SK-N-SH (cell line): ENCODE results near the gene ZMAT2.

Experiments used
- CTCF ChIP-seq: fragments of 200-600 bp; sonication (generic); IDR thresholded peaks from 2 replicates; pipeline ENCODE4 v1.6.1; 2017; ENCODE audit warnings: antibody characterized with exemption, mild to moderate bottlenecking, moderate library complexity
- IRF3 ChIP-seq: fragments of 150-350 bp; IDR thresholded peaks from 2 replicates; pipeline ENCODE4 v1.6.1; 2016; ENCODE audit warnings: mild to moderate bottlenecking, low read depth, low read length
- MAX ChIP-seq: IDR thresholded peaks from 2 replicates; pipeline ENCODE4 v1.4.0; 2012; ENCODE audit warnings: low read depth
- POLR2AphosphoS5 ChIP-seq: IDR thresholded peaks from 2 replicates; pipeline ENCODE4 v1.6.1; 2012; ENCODE audit warnings: low read depth, low read length
- REST ChIP-seq: IDR thresholded peaks from 2 replicates; pipeline ENCODE4 v1.6.1; 2012; ENCODE audit warnings: mild to moderate bottlenecking, low read depth, low read length, moderate library complexity
- RXRA ChIP-seq: IDR thresholded peaks from 2 replicates; pipeline ENCODE4 v1.4.0; 2012; ENCODE audit warnings: low read depth, mild to moderate bottlenecking, borderline replicate concordance
- USF2 ChIP-seq: fragments of 150-350 bp; IDR thresholded peaks from 2 replicates; pipeline ENCODE4 v1.6.1; 2017; ENCODE audit warnings: antibody characterized with exemption, low read length, low read depth, borderline replicate concordance

GRCh38 chr5:140741967-140742366 lies 41.7 kb downstream of the ZMAT2 start:
- TF ChIP-seq MAX (no peak), CTCF (no peak), RXRA (no peak), POLR2AphosphoS5 (no peak), REST (no peak), USF2 (no peak), IRF3 (no peak)
